ENCODE data around the gene SLC34A1.
"Not testable (repeated sequence)": the region's sequence is repeated elsewhere in the genome, so short reads cannot be mapped to it uniquely, and the experiment has no call there.

The SLC34A1 gene

GRCh38 chr5:177414481-177414880, 30.2 kb downstream of the SLC34A1 start:
- DNase-seq: no peak

GRCh38 chr5:177417081-177417480, 32.8 kb downstream of the SLC34A1 start:
- DNase-seq: not testable (repeated sequence)

GRCh38 chr5:177419046-177419445, 34.8 kb downstream of the SLC34A1 start:
- no peak for DNase-seq

GRCh38 chr5:177420472-177420871, 36.2 kb downstream of the SLC34A1 start:
- DNase-seq: not testable (repeated sequence)

GRCh38 chr5:177421062-177421798, 37.0 kb downstream of the SLC34A1 start:
- DNase-seq: no peak

- DNase-seq: no peak
These were observed 39.4 kb downstream of the SLC34A1 start for GRCh38 chr5:177423671-177424070.

GRCh38 chr5:177425196-177425800, 41.1 kb downstream of the SLC34A1 start:
- DNase-seq: no peak

- peak; percentile 99 for DNase-seq
These were observed 41.7 kb downstream of the SLC34A1 start for GRCh38 chr5:177425801-177426565.

GRCh38 chr5:177426566-177427210, 42.5 kb downstream of the SLC34A1 start, which contains the start of gene GRK6:
Gene GRK6, plus strand, starts transcription at chr5:177426676. Its CDS starts 170 bp downstream, at chr5:177426846.
- peak; percentile 22 to 40 for DNase-seq

- DNase-seq: no peak
These were observed 43.1 kb downstream of the SLC34A1 start for GRCh38 chr5:177427211-177427822.

GRCh38 chr5:177427919-177428573, 43.8 kb downstream of the SLC34A1 start:
- peak; percentile 28 to 31 for DNase-seq

- no peak for DNase-seq
These were observed 44.5 kb downstream of the SLC34A1 start for GRCh38 chr5:177428574-177429217.

GRCh38 chr5:177429248-177430040, 45.2 kb downstream of the SLC34A1 start:
- DNase-seq: peak; percentile 97

- DNase-seq: no peak
These were observed 46.1 kb downstream of the SLC34A1 start for GRCh38 chr5:177430140-177430951.

- DNase-seq: no peak
These were observed 46.7 kb downstream of the SLC34A1 start for GRCh38 chr5:177430972-177431316.

- no peak for DNase-seq
These were observed 47.3 kb downstream of the SLC34A1 start for GRCh38 chr5:177431317-177432142.

GRCh38 chr5:177432143-177432838, 48.1 kb downstream of the SLC34A1 start:
- DNase-seq: no peak

All from AML-193 (cell line).